GM12892 (cell line): ENCODE results near the gene SNAI3.

Source experiments
- POLR2A ChIP-seq: IDR thresholded peaks from 2 replicates; pipeline ENCODE4 v1.6.1; 2011; ENCODE audit warnings: low read depth, low read length, control low read depth
- POLR2AphosphoS5 ChIP-seq: IDR thresholded peaks from 2 replicates; pipeline ENCODE4 v1.6.1; 2011; ENCODE audit warnings: low read depth, low read length, control low read depth
- TAF1 ChIP-seq: IDR thresholded peaks from 2 replicates; pipeline ENCODE4 v1.6.1; 2011; ENCODE audit warnings: low read depth, mild to moderate bottlenecking, control low read depth, low read length, borderline replicate concordance

DNA sequence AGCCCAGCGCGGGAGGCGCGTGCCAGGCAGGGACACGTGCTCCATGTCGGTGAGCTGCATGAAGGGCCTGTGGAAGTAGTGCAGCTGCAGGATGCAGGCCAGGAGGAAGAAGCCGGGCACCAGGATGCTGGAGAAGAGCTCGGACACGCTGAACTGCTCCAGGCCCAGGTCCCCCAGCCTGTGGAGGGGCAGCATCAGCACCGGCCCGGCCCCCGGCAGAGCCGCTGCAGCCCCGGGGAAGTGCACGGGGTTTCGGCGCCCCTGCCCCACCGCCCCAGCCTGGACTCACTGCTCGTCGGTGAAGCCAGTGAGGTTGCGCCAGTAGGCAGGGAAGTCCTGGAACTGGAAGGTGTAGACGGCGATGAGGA is 48.0 kb upstream of the SNAI3 start:
- TF ChIP-seq POLR2A (no peak), POLR2AphosphoS5 (no peak), TAF1 (no peak)
